VCaP (cell line): ENCODE results near the gene SPDYC.

Experiments
- H3K27ac ChIP-seq: fragments of 450-650 bp; 2 replicates; pipeline ENCODE4 v1.5.1; 2017
- TF ChIP-seq, protein P1 (sequence below): fragments of 450-650 bp; conservative IDR thresholded peaks from 2 replicates; pipeline ENCODE4 v1.5.1; 2017; ENCODE audit warnings: mild to moderate bottlenecking, moderate library complexity

The SPDYC gene

DNA sequence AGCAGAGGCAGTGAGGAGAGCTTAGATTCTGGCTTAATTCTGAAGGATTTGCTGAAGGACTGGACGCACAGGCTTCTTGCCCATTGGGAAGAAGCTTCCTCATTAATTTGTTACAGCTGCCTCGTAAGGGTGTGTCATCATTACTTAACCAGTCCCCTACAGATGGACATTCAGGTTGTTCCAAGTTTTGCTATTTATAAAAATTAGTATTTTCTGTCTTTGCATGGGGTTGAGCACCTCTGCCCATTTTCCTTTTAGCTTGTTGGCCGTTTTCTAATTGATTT lies 49.8 kb downstream of the SPDYC start:
- TF ChIP-seq, protein P1, sequence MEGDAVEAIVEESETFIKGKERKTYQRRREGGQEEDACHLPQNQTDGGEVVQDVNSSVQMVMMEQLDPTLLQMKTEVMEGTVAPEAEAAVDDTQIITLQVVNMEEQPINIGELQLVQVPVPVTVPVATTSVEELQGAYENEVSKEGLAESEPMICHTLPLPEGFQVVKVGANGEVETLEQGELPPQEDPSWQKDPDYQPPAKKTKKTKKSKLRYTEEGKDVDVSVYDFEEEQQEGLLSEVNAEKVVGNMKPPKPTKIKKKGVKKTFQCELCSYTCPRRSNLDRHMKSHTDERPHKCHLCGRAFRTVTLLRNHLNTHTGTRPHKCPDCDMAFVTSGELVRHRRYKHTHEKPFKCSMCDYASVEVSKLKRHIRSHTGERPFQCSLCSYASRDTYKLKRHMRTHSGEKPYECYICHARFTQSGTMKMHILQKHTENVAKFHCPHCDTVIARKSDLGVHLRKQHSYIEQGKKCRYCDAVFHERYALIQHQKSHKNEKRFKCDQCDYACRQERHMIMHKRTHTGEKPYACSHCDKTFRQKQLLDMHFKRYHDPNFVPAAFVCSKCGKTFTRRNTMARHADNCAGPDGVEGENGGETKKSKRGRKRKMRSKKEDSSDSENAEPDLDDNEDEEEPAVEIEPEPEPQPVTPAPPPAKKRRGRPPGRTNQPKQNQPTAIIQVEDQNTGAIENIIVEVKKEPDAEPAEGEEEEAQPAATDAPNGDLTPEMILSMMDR, result no peak
- peak overlapping the region; percentile 49 for H3K27ac ChIP-seq

DNA sequence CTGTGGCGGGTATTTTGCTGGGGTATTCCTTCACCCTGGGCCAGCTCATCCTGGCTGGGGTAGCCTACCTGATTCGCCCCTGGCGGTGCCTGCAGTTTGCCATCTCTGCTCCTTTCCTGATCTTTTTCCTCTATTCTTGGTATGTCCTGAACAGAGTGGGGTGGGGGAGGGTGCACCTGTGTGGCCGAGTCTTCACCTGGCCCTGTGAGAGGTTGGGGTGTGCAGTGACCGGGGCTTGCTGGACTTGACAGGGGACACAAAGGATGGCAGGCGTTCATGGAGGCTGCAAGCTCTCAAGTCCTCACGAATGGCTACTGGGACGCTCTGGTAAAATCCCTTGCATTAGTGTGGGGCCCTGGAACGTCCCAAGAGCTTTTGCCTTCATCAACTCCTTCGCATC lies 51.0 kb downstream of the SPDYC start:
- TF ChIP-seq, protein P1, result no peak
- H3K27ac ChIP-seq, result no peak overlapping the region
